GM10266 (cell line): Measurements from ENCODE around the gene NOTUM.
A peak's percentile ranks its signal among the peaks of the same experiment; 100 is the strongest.

ENCODE experiments used
- DNase-seq: peaks from one replicate; pipeline ENCODE4 v3.0.0; 2012; ENCODE audit errors: extremely low spot score
- TF ChIP-seq, protein P1 (sequence below): IDR thresholded peaks from 2 replicates; pipeline ENCODE4 v1.5.1; 2012; ENCODE audit warnings: mild to moderate bottlenecking, low read depth; ENCODE audit not compliant: control insufficient read depth, insufficient read depth; ENCODE audit errors: missing control alignments

Gene NOTUM

GRCh38 chr17:81933178-81933699 lies 27.7 kb downstream of the NOTUM start:
- TF ChIP-seq, protein P1, sequence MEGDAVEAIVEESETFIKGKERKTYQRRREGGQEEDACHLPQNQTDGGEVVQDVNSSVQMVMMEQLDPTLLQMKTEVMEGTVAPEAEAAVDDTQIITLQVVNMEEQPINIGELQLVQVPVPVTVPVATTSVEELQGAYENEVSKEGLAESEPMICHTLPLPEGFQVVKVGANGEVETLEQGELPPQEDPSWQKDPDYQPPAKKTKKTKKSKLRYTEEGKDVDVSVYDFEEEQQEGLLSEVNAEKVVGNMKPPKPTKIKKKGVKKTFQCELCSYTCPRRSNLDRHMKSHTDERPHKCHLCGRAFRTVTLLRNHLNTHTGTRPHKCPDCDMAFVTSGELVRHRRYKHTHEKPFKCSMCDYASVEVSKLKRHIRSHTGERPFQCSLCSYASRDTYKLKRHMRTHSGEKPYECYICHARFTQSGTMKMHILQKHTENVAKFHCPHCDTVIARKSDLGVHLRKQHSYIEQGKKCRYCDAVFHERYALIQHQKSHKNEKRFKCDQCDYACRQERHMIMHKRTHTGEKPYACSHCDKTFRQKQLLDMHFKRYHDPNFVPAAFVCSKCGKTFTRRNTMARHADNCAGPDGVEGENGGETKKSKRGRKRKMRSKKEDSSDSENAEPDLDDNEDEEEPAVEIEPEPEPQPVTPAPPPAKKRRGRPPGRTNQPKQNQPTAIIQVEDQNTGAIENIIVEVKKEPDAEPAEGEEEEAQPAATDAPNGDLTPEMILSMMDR: no peak

GRCh38 chr17:81932333-81932983 lies 28.5 kb downstream of the NOTUM start:
- no peak for DNase-seq
- TF ChIP-seq, protein P1: no peak

More at GRCh38 chr17:81933178-81933699, 27.7 kb downstream of the NOTUM start:
- DNase-seq: no peak

DNA sequence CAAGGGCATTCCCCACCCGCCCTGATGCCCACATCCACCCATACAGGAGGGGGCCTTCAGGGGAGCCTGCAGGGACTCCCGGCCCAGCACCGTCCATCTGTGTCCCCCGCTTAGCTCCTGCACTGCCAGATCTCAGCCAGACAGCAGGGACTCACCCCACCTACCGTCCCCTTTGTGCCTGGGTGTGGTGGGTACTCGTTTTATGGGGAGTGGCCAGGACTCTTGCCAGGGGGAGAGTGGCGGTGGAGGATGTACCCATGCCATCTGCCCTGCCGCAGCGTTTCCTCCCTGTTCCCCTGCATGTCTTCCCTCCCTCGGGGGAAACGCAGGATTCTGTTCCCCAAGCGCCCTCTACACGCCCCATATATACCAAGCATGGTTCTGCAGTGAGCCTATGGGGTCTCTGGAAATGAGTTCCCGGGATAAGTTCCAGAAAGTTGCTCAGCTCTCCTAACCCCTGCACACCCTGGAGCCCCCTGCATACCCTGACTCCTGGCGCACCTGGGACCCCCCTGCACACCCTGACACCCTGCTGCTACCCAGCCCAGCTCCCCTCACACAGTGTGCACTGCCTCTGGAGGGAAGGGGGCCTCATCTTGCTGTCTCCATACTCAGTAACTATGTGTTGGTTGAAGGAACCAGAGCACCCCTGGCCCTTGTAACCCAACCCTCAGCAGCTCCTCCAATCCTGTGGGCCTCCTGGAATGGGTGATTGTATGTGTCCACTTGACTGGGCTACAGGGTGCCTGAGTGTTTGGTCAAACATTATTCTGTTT lies 29.2 kb downstream of the NOTUM start:
- no peak for DNase-seq
- TF ChIP-seq, protein P1: no peak

DNA sequence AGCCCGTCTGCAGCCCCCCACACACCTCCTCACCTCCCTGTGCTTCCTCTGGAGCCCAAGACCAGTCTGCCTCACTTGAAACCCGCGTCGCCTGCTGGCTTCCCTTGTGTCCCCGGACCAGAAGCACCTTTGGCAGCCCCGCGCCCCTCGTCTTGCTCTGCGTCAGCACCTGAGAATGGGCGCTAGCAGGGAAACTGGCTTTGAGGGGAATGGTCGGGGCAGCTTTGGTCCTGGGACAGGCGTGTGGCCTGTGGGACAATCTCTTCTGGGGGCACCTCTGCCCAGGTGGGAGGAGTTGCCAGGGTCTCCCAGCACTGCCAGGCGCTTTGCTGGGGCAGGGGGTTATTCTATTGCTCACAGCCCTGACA lies 29.8 kb downstream of the NOTUM start:
- no peak for DNase-seq
- TF ChIP-seq, protein P1: no peak

DNA sequence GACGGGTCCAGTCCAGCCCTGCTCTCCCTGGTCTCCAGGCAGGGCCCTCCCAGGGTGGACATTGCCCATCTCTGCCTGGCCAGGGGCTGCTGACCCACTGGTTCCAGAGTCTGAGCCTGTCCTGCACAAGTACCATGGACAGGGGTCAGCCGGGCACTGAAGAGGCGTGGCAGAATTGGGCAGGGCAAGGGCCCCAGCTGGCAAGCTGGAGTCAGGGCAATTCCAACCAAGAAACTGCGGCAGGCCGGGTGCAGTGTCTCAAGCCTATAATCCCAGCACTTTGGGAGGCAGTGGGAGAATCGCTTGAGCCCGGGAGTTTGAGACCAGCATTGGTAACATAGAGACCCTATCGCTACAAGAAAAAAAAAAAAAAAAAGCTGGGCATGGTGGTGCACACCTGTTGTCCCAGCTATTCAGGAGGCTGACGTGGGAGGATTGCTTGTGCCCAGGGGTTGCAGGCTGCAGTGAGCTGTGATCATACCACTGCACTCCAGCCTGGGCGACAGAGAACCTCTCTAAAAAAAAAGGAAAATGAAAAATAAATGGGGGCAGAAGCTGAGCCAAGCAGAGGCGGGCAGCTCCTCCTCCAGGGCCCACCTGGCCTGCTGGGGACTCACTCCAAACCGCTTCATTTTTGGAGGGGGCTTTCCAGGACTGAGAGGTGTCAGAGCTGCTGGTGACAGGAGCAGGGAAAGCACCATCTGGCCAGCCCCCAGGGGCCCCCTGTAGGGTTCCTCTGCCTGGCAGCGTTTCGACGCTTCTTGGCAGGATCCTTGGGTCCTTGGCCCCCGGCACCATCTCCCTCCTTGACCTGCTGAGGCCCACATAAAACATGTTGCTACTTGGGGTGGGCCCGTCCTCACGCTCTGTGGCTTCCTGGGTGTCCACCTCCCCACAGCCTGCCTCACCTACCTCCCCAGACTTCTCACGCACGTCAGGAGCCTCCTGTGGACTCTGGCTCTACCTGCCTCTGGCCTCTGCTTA lies 30.6 kb downstream of the NOTUM start:
- peak; percentile 56 for DNase-seq
- TF ChIP-seq, protein P1: no peak

- TF ChIP-seq, protein P1: no peak
- no peak for DNase-seq
Observed at GRCh38 chr17:81929253-81930141, 31.5 kb downstream of the NOTUM start.
